T-helper 17 cell (primary cell): ENCODE results near the gene PHC2. TPM values are rescaled to one million over a fixed set of nuclear protein-coding genes. Genes with fewer than 3 reads are reported as not detected.

Experiments
- ATAC-seq: fragments of 150-1000 bp; cut with Tn5 transposase; 2 replicates; pipeline ENCODE4 v1.10.0; 2021; ENCODE audit warnings: mild to moderate bottlenecking, moderate library complexity
- DNase-seq, 3 donors: peaks; one replicate each; pipeline versions ENCODE4 v3.0.0 to v3.0.0-alpha.2; 2020 to 2021
- H3K9me3 ChIP-seq: one replicate; pipeline ENCODE4 v1.7.0; 2013; ENCODE audit warnings: low read length, mild to moderate bottlenecking; ENCODE audit not compliant: control insufficient read depth, poor library complexity, severe bottlenecking
- H3K27ac Mint-ChIP-seq: one replicate; pipeline ENCODE4 v1.8.0; 2022; ENCODE audit warnings: mild to moderate bottlenecking, moderate library complexity, mixed read lengths
- H3K27me3 Mint-ChIP-seq: one replicate; pipeline ENCODE4 v1.8.0; 2022; ENCODE audit warnings: mixed read lengths
- H3K36me3 Mint-ChIP-seq: one replicate; pipeline ENCODE4 v1.8.0; 2022; ENCODE audit warnings: low read depth, mixed read lengths
- H3K4me1 Mint-ChIP-seq: one replicate; pipeline ENCODE4 v1.8.0; 2022; ENCODE audit warnings: mild to moderate bottlenecking, mixed read lengths
- H3K4me3 Mint-ChIP-seq: one replicate; pipeline ENCODE4 v1.8.0; 2022; ENCODE audit warnings: mild to moderate bottlenecking, moderate library complexity, mixed read lengths
- total RNA-seq, 4 donors: library from RNA in 2 of 4; stranded (reverse) in 2 of 4; gene quantifications; one replicate each; pipeline ENCODE4 v1.2.3 and lab custom pipeline; 2022 to 2026

Gene PHC2
- total RNA-seq, 2 donors from 2014 or later: 33.0 to 37.0 TPM

GRCh38 chr1:33397125-33397506 is 33.8 kb downstream of the PHC2 start:
- Mint-ChIP-seq H3K4me3 (no peak overlapping the region), H3K36me3 (no peaks in the 10 kb centered on the region), H3K27me3 (peaks cover 14% of the 10 kb centered on the region), H3K4me1 (peaks cover 5% of the 10 kb centered on the region), H3K27ac (no peak overlapping the region)
- ATAC-seq (no peak), DNase-seq (no peak)
- H3K9me3 ChIP-seq: no peaks in the 10 kb centered on the region

- Mint-ChIP-seq H3K4me3 (no peak overlapping the region), H3K36me3 (no peaks in the 10 kb centered on the region), H3K27me3 (peaks cover 18% of the 10 kb centered on the region), H3K4me1 (peaks cover 5% of the 10 kb centered on the region), H3K27ac (no peak overlapping the region)
- no peaks in the 10 kb centered on the region for H3K9me3 ChIP-seq
- DNase-seq: no peak
- ATAC-seq: no peak
These were observed 34.4 kb downstream of the PHC2 start for GRCh38 chr1:33396188-33397124.

GRCh38 chr1:33394770-33395169 is 36.1 kb downstream of the PHC2 start:
- Mint-ChIP-seq H3K4me3 (no peak overlapping the region), H3K27ac (no peak overlapping the region), H3K27me3 (peaks cover 17% of the 10 kb centered on the region), H3K4me1 (peaks cover 5% of the 10 kb centered on the region), H3K36me3 (no peaks in the 10 kb centered on the region)
- H3K9me3 ChIP-seq: no peaks in the 10 kb centered on the region
- ATAC-seq: no peak
- no peak for DNase-seq

- peaks cover 5% of the 10 kb centered on the region for H3K4me1 Mint-ChIP-seq
- DNase-seq: no peak
These were observed 36.9 kb downstream of the PHC2 start for GRCh38 chr1:33393991-33394390.

GRCh38 chr1:33393524-33393923 is 37.4 kb downstream of the PHC2 start:
- H3K27ac Mint-ChIP-seq: no peak overlapping the region

More at GRCh38 chr1:33393991-33394390, 36.9 kb downstream of the PHC2 start:
- ATAC-seq: no peak
- Mint-ChIP-seq H3K4me3 (no peak overlapping the region), H3K27ac (no peak overlapping the region), H3K27me3 (peaks cover 17% of the 10 kb centered on the region), H3K36me3 (no peaks in the 10 kb centered on the region)
- H3K9me3 ChIP-seq: no peaks in the 10 kb centered on the region

GRCh38 chr1:33392639-33393038 is 38.3 kb downstream of the PHC2 start:
- Mint-ChIP-seq H3K36me3 (no peaks in the 10 kb centered on the region), H3K27ac (no peak overlapping the region), H3K4me1 (peaks cover 5% of the 10 kb centered on the region), H3K27me3 (peaks cover 17% of the 10 kb centered on the region), H3K4me3 (no peak overlapping the region)
- DNase-seq (no peak), ATAC-seq (no peak)
- H3K9me3 ChIP-seq: no peaks in the 10 kb centered on the region

More at GRCh38 chr1:33393524-33393923, 37.4 kb downstream of the PHC2 start:
- ATAC-seq: no peak
- H3K4me1 Mint-ChIP-seq: peaks cover 5% of the 10 kb centered on the region
- H3K27me3 Mint-ChIP-seq: peaks cover 17% of the 10 kb centered on the region
- DNase-seq: no peak
- no peaks in the 10 kb centered on the region for H3K9me3 ChIP-seq
- no peak overlapping the region for H3K4me3 Mint-ChIP-seq
- H3K36me3 Mint-ChIP-seq: no peaks in the 10 kb centered on the region

GRCh38 chr1:33392206-33392605 is 38.7 kb downstream of the PHC2 start:
- peaks cover 5% of the 10 kb centered on the region for H3K4me1 Mint-ChIP-seq
- peaks cover 17% of the 10 kb centered on the region for H3K27me3 Mint-ChIP-seq
- no peak overlapping the region for H3K27ac Mint-ChIP-seq
- H3K36me3 Mint-ChIP-seq: no peaks in the 10 kb centered on the region
- no peak overlapping the region for H3K4me3 Mint-ChIP-seq
- H3K9me3 ChIP-seq: no peaks in the 10 kb centered on the region
- no peak for DNase-seq
- no peak for ATAC-seq

GRCh38 chr1:33391343-33392078 is 39.4 kb downstream of the PHC2 start:
- DNase-seq: no peak

GRCh38 chr1:33390542-33390941 is 40.4 kb downstream of the PHC2 start:
- no peak for DNase-seq
- Mint-ChIP-seq H3K4me3 (no peak overlapping the region), H3K36me3 (no peaks in the 10 kb centered on the region), H3K4me1 (no peaks in the 10 kb centered on the region), H3K27ac (no peak overlapping the region), H3K27me3 (peaks cover 17% of the 10 kb centered on the region)
- ATAC-seq: no peak
- no peaks in the 10 kb centered on the region for H3K9me3 ChIP-seq

More at GRCh38 chr1:33391343-33392078, 39.4 kb downstream of the PHC2 start:
- no peak overlapping the region for H3K27ac Mint-ChIP-seq
- no peak overlapping the region for H3K4me3 Mint-ChIP-seq
- H3K4me1 Mint-ChIP-seq: peaks cover under 1% of the 10 kb centered on the region
- H3K27me3 Mint-ChIP-seq: peaks cover 17% of the 10 kb centered on the region
- no peaks in the 10 kb centered on the region for H3K9me3 ChIP-seq
- no peaks in the 10 kb centered on the region for H3K36me3 Mint-ChIP-seq
- no peak for ATAC-seq

GRCh38 chr1:33388805-33389771 is 41.8 kb downstream of the PHC2 start:
- peaks cover 29% of the 10 kb centered on the region for H3K27me3 Mint-ChIP-seq
- peaks cover 3% of the 10 kb centered on the region for H3K36me3 Mint-ChIP-seq
- H3K4me3 Mint-ChIP-seq: no peak overlapping the region
- no peak for DNase-seq
- peak overlapping the region; percentile 72 for H3K27ac Mint-ChIP-seq
- H3K9me3 ChIP-seq: no peaks in the 10 kb centered on the region
- no peak for ATAC-seq
- H3K4me1 Mint-ChIP-seq: no peaks in the 10 kb centered on the region

- no peak overlapping the region for H3K27ac Mint-ChIP-seq
- DNase-seq (no peak), ATAC-seq (no peak)
- no peak overlapping the region for H3K4me3 Mint-ChIP-seq
- H3K9me3 ChIP-seq: no peaks in the 10 kb centered on the region
- H3K27me3 Mint-ChIP-seq: peaks cover 35% of the 10 kb centered on the region
- peaks cover 3% of the 10 kb centered on the region for H3K36me3 Mint-ChIP-seq
- no peaks in the 10 kb centered on the region for H3K4me1 Mint-ChIP-seq
These were observed 43.3 kb downstream of the PHC2 start for GRCh38 chr1:33387625-33388024.

GRCh38 chr1:33385251-33385650 is 45.6 kb downstream of the PHC2 start:
- no peak for DNase-seq

More at GRCh38 chr1:33385251-33385650, 45.6 kb downstream of the PHC2 start:
- ATAC-seq: no peak
- peaks cover 38% of the 10 kb centered on the region for H3K27me3 Mint-ChIP-seq
- peaks cover 5% of the 10 kb centered on the region for H3K36me3 Mint-ChIP-seq
- H3K4me3 Mint-ChIP-seq: no peak overlapping the region
- peaks cover 14% of the 10 kb centered on the region for H3K4me1 Mint-ChIP-seq
- no peak overlapping the region for H3K27ac Mint-ChIP-seq
- H3K9me3 ChIP-seq: no peaks in the 10 kb centered on the region
